Duodenal mucosa (tissue), 2 donors: ENCODE measurements around the gene OR10K2.
"Not testable (repeated sequence)": the region's sequence is repeated elsewhere in the genome, so short reads cannot be mapped to it uniquely, and the experiment has no call there.

Experiments used
- H3K27ac ChIP-seq: one replicate; pipeline ENCODE4 v1.7.0; 2013; ENCODE audit warnings: low read depth, low read length
- H3K27me3 ChIP-seq, 2 donors: one replicate each; pipeline ENCODE4 v1.7.0; 2013; ENCODE audit warnings: low read length in 2 of 2, control low read depth in 1 of 2; ENCODE audit not compliant: insufficient read depth in 2 of 2, control insufficient read depth in 1 of 2
- H3K36me3 ChIP-seq, 2 donors: one replicate each; pipeline ENCODE4 v1.7.0; 2013; ENCODE audit warnings: low read length in 2 of 2, control low read depth in 1 of 2; ENCODE audit not compliant: insufficient read depth in 2 of 2, control insufficient read depth in 1 of 2
- H3K4me1 ChIP-seq, 2 donors: one replicate each; pipeline ENCODE4 v1.7.0; 2013; ENCODE audit warnings: low read length in 2 of 2, control low read depth in 1 of 2; ENCODE audit not compliant: insufficient read depth in 2 of 2, control insufficient read depth in 1 of 2
- H3K4me3 ChIP-seq, 2 donors: one replicate each; pipeline ENCODE4 v1.7.0; 2013; ENCODE audit warnings: low read length in 2 of 2, low read depth in 1 of 2
- H3K9ac ChIP-seq, 2 donors: one replicate each; pipeline ENCODE4 v1.7.0; 2013; ENCODE audit warnings: low read length in 2 of 2, low read depth in 1 of 2
- H3K9me3 ChIP-seq, 2 donors: one replicate each; pipeline ENCODE4 v1.7.0; 2013; ENCODE audit warnings: low read length in 2 of 2, control low read depth in 1 of 2; ENCODE audit not compliant: control insufficient read depth in 1 of 2

The OR10K2 gene, protein sequence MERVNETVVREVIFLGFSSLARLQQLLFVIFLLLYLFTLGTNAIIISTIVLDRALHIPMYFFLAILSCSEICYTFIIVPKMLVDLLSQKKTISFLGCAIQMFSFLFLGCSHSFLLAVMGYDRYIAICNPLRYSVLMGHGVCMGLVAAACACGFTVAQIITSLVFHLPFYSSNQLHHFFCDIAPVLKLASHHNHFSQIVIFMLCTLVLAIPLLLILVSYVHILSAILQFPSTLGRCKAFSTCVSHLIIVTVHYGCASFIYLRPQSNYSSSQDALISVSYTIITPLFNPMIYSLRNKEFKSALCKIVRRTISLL

DNA sequence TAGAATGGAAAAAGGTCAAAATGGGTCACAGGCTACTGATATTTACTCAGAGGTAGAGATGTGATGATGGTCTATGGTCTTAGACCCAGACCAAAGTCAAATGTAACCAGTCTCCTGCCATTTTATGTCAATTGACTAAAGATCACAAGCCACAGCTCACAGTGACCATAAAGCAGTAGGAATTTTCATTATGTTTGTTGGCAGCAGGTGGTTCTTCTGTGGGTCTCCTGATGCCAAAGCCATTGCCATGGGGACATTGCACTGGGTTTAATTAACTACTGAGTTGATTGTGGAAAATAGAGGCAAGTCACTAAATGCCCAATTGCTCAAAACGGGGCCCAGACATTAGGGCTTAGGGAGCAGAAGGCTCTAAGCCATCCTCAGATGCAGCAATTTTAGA, at the start of gene OR10K2:
Gene OR10K2, minus strand, starts transcription at position 101 of the 400 bp plus-strand sequence. CDS start 5,371 bp downstream, outside the sequence.
- Histone ChIP-seq H3K4me3 (no peak within 1 kb of the TSS), H3K4me1 (no peaks in the 10 kb centered on the region), H3K36me3 (no peaks in the 10 kb centered on the region), H3K27me3 (no peaks in the 10 kb centered on the region), H3K27ac (no peak within 1 kb of the TSS), H3K9ac (no peak within 1 kb of the TSS), H3K9me3 (no peaks in the 10 kb centered on the region)

DNA sequence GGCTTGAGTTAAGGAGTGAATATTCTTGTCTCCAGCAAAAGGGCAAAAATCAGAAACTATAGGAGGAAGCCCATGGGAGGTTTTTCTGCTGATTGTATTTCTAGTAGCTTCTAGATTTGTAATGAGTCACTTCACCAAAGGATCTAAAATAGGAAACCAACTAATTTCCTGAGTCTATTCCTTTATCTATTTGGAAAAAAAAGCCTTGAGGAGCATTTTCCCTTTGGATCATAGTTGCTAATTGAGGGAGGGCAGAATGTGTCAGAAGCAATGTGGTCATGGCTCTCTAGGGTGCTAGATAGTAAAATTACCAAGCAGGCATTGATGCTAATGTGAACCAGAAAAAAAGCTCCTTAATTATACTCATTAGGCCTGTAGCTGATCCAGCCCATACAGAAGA, 45.9 kb upstream of the OR10K2 start, which contains the start of gene OR10R2:
Gene OR10R2, plus strand, starts transcription at position 301 of the 400 bp plus-strand sequence. CDS start 106 bp downstream, outside the sequence.
- Histone ChIP-seq H3K9ac (no peak within 1 kb of the TSS), H3K9me3 (no peaks in the 10 kb centered on the region), H3K4me3 (no peak within 1 kb of the TSS), H3K27ac (no peak within 1 kb of the TSS), H3K27me3 (no peaks in the 10 kb centered on the region), H3K4me1 (no peaks in the 10 kb centered on the region), H3K36me3 (no peaks in the 10 kb centered on the region)

DNA sequence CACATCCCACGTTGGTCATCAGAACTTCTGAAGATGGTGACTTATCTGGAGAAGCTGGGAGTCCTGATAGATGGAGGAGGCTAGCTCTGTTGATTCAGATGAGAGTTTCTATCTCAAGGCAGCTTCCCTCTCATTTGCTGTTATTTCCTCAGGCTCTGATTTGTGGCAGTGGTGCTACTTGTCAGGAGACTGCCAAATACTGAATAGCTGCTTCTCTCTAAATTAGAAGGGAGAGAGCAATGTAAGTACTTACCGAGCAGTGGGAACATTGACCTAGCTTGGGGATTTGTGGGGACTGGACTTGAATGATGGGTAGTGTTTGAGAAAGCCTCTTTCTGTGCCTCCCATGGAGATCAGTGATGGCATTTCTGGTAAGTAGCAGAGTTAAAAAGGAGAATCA, 35.5 kb upstream of the OR10K2 start, which contains the start of gene OR10K1:
Gene OR10K1, plus strand, starts transcription at position 301 of the 400 bp plus-strand sequence. CDS start 3,728 bp downstream, outside the sequence.
- Histone ChIP-seq H3K4me3 (no peak within 1 kb of the TSS), H3K4me1 (no peaks in the 10 kb centered on the region), H3K36me3 (no peaks in the 10 kb centered on the region), H3K27me3 (no peaks in the 10 kb centered on the region), H3K27ac (no peak within 1 kb of the TSS), H3K9me3 (no peaks in the 10 kb centered on the region), H3K9ac (no peak within 1 kb of the TSS)

DNA sequence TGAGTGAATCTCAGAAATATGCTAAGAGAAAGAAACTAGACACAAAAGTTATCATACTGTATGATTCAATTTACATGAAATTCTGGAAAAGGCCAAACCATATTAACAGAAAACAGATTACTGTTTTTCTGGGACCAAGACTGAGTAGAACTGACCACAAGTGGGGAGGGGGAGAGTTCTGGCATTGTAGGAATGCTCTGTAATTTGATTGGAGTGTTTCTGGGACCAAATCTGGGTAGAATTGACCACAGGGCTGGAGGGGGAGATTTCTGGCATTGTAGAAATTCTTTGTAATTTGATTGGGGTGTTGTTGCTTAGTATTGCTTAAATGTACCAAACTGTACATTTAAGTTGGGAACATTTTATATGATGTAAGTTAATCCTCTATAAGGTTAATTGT, 32.2 kb upstream of the OR10K2 start:
- H3K27me3 ChIP-seq, result no peaks in the 10 kb centered on the region
- no peak overlapping the region for H3K27ac ChIP-seq
- H3K4me1 ChIP-seq, result no peaks in the 10 kb centered on the region
- H3K9me3 ChIP-seq, result no peaks in the 10 kb centered on the region
- H3K4me3 ChIP-seq, result no peak overlapping the region
- H3K9ac ChIP-seq, result no peak overlapping the region
- H3K36me3 ChIP-seq, result no peaks in the 10 kb centered on the region

DNA sequence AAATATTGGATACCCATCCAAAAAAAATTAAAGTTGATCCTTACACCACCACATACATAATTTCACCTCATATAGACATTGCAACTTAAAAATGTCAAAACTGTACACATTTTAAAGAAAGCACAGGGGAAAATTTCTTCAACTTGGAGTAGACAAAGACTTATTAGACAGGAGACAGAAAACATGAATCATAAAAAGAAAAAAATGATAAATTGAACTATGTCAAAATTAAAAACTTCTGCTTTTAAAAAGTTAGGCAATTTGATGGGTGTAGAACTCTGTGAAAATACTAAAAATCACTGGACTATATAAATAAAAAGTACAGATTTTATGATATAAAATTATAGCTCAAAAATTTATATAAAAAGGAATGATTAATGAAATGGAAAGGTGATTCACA, 31.2 kb upstream of the OR10K2 start:
- Histone ChIP-seq H3K36me3 (no peaks in the 10 kb centered on the region), H3K4me1 (no peaks in the 10 kb centered on the region), H3K4me3 (no peak overlapping the region), H3K9ac (no peak overlapping the region), H3K9me3 (no peaks in the 10 kb centered on the region), H3K27ac (no peak overlapping the region), H3K27me3 (no peaks in the 10 kb centered on the region)

DNA sequence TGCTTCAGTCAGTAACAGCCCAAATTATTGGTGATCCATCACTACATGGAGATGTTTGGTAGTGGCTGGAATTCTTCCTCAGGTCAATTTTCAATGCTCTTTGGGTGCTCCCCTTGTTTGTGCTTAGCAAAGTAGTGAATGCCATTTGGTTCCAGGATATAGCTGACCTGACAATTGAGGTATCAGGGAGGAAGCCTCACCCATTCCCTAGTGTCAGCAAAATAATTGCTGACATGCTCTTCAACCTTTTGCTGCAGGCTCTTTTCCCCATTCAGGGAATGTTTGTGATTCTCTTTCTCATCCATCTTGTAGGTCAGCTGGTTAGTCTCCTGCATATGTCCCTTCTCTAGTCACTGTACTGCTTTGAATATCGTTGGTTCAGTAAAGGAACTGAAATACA, 28.5 kb upstream of the OR10K2 start:
- no peaks in the 10 kb centered on the region for H3K9me3 ChIP-seq
- H3K4me3 ChIP-seq, result no peak overlapping the region
- H3K27ac ChIP-seq, result no peak overlapping the region
- no peaks in the 10 kb centered on the region for H3K36me3 ChIP-seq
- H3K27me3 ChIP-seq, result no peaks in the 10 kb centered on the region
- H3K9ac ChIP-seq, result no peak overlapping the region
- no peaks in the 10 kb centered on the region for H3K4me1 ChIP-seq

DNA sequence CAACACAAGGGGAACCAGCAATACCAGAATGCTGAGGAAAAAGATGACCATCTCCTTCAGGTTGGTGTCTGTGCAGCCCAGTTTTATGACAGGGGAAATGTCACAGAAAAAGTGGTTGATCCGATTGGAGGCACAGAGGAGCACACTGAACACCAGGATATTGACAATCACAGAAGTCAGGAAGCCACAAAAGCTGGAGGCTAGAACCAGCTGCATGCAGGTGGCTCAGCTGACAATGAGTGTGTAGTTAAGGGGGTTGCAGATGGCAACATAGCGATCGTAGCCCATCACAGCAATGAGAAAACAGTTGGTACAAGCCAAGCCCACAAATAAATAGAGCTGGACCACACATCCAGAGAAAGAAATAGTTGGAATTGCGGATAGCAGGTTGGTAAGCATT, 19.3 kb upstream of the OR10K2 start:
- no peak overlapping the region for H3K4me3 ChIP-seq
- no peaks in the 10 kb centered on the region for H3K4me1 ChIP-seq
- no peaks in the 10 kb centered on the region for H3K27me3 ChIP-seq
- H3K27ac ChIP-seq, result no peak overlapping the region
- H3K9me3 ChIP-seq, result no peaks in the 10 kb centered on the region
- H3K9ac ChIP-seq, result no peak overlapping the region
- no peaks in the 10 kb centered on the region for H3K36me3 ChIP-seq

DNA sequence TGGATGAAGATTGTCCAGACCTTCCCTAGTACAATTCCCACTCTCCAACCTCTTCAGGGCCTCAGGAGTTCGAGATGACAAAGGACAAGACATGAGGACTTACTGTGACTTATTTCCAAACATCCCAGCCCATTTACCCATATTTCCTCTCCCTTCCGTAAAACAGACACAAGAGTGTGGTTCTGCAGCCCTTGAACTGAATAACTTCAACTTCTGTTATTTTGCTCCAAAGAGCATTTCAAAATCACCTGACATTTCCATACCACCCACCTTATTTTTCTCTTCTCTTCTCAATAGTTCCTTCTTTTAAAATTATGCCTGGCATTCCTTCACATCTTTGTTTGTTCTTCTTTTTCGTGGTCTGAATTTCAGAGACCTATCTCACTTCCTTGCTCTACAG, 8.7 kb upstream of the OR10K2 start:
- no peak overlapping the region for H3K27ac ChIP-seq
- H3K4me1 ChIP-seq, result no peaks in the 10 kb centered on the region
- no peak overlapping the region for H3K9ac ChIP-seq
- H3K27me3 ChIP-seq, result no peaks in the 10 kb centered on the region
- no peaks in the 10 kb centered on the region for H3K36me3 ChIP-seq
- no peaks in the 10 kb centered on the region for H3K9me3 ChIP-seq
- H3K4me3 ChIP-seq, result no peak overlapping the region

DNA sequence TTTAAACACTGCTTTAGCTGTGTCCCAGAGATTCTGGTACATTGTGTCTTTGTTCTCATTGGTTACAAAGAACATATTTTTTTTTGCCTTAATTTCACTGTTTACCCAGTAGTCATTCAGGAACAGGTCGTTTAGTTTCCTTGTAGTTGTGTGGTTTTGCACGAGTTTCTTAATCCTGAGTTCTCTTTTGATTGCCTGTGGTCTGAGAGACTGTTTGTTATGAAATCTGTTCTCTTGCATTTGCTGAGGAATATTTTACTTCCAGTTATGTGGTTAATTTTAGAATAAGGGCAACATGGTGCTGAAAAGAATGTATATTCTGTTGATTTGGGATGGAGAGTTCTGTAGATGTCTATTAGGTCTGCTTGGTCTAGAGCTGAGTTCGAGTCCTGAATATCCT, 4.1 kb upstream of the OR10K2 start:
- H3K4me3 ChIP-seq, H3K27ac ChIP-seq, H3K4me1 ChIP-seq, H3K36me3 ChIP-seq, H3K27me3 ChIP-seq, H3K9ac ChIP-seq, H3K9me3 ChIP-seq: not testable (repeated sequence)

DNA sequence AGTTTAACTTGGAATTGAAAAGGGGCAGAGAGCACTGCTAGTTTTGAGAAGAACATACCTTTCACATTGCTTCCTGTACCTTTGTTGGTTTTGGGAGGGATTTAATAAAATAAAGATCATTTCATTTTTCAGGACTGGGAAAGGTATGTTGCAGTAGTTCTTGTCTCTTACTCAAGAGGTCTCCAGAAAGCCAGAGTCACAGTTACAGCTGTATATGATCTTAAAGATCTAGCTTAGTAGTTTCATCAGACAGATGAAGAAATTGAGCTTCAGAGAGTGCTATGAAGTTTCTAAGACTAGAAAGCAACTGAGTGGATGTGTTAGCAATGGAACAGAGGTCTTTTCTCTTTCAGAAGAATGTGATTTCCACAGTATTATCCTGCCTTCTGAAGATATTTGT, 1.0 kb downstream of the OR10K2 start:
- Histone ChIP-seq H3K27me3 (no peaks in the 10 kb centered on the region), H3K9me3 (no peaks in the 10 kb centered on the region), H3K4me3 (no peak overlapping the region), H3K27ac (no peak overlapping the region), H3K9ac (no peak overlapping the region), H3K4me1 (no peaks in the 10 kb centered on the region), H3K36me3 (no peaks in the 10 kb centered on the region)
